Mucosa of stomach (tissue), 1 donor: ENCODE data around the gene ALOX5.
"Not testable (repeated sequence)": the region's sequence is repeated elsewhere in the genome, so short reads cannot be mapped to it uniquely, and the experiment has no call there.

Experiments
- H3K27me3 ChIP-seq: one replicate; pipeline ENCODE4 v1.7.0; 2013; ENCODE audit warnings: mild to moderate bottlenecking, low read length; ENCODE audit not compliant: control insufficient read depth, insufficient read depth
- H3K36me3 ChIP-seq: one replicate; pipeline ENCODE4 v1.7.0; 2013; ENCODE audit warnings: low read length; ENCODE audit not compliant: control insufficient read depth, insufficient read depth
- H3K4me1 ChIP-seq: one replicate; pipeline ENCODE4 v1.7.0; 2013; ENCODE audit warnings: mild to moderate bottlenecking, low read length; ENCODE audit not compliant: control insufficient read depth, insufficient read depth
- H3K4me3 ChIP-seq: one replicate; pipeline ENCODE4 v1.7.0; 2013; ENCODE audit warnings: low read length
- H3K9ac ChIP-seq: one replicate; pipeline ENCODE4 v1.7.0; 2013; ENCODE audit warnings: mild to moderate bottlenecking, low read length, moderate library complexity
- H3K9me3 ChIP-seq: one replicate; pipeline ENCODE4 v1.7.0; 2013; ENCODE audit warnings: mild to moderate bottlenecking, low read length, moderate library complexity; ENCODE audit not compliant: control insufficient read depth
- donor health status: Pancreatic carcinoma.

The ALOX5 gene

DNA sequence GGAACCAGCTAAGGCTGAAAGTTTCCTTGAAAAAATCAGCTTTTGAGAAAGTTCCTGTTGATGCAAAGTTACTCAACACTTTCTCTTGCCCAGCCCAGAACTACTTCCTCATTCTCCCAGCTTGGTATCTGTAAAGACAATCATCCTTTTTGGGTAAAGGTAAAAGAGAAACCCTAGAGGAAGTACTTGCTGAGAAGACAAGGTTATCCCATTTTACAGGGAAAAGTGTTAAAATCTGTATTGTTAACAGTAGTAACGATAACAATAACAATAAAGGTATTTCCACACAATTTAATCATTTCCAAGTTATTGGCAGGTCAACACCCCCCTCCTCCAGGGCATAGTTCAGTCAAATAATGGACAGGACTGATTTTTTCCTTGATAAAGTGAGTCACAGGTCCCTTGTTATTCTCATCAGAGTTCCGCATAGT, 2.4 kb downstream of the ALOX5 start:
- H3K27me3 ChIP-seq: peaks cover 16% of the 10 kb centered on the region
- no peak overlapping the region for H3K9ac ChIP-seq
- H3K4me3 ChIP-seq: no peak overlapping the region

DNA sequence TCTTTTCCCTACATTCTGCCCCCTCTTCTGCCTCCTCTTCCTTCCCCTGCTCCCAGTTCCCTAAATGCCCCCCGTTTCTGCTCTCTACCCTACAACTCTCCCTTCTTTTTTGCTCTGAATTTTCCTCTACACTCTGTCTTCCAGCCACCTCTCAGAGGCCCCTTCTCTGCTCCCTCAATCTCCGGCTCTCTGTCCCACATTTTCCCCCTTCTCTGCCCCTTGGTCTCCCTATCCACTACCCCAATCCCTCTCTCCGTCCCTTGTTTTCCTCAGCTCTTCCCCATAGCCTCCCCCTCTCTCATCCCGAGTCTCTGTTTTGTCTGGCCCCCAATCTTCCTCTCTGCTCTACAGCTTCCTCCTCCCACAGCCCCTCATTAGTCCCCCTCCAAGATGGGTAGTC, 3.3 kb downstream of the ALOX5 start:
- H3K27me3 ChIP-seq: peaks cover 16% of the 10 kb centered on the region
- no peaks in the 10 kb centered on the region for H3K36me3 ChIP-seq
- peaks cover 12% of the 10 kb centered on the region for H3K4me1 ChIP-seq
- H3K9ac ChIP-seq: no peak overlapping the region
- H3K9me3 ChIP-seq: no peaks in the 10 kb centered on the region
- no peak overlapping the region for H3K4me3 ChIP-seq

More for the DNA sequence above, 2.4 kb downstream of the ALOX5 start:
- Histone ChIP-seq H3K4me1 (peaks cover 12% of the 10 kb centered on the region), H3K9me3 (no peaks in the 10 kb centered on the region), H3K36me3 (no peaks in the 10 kb centered on the region)

DNA sequence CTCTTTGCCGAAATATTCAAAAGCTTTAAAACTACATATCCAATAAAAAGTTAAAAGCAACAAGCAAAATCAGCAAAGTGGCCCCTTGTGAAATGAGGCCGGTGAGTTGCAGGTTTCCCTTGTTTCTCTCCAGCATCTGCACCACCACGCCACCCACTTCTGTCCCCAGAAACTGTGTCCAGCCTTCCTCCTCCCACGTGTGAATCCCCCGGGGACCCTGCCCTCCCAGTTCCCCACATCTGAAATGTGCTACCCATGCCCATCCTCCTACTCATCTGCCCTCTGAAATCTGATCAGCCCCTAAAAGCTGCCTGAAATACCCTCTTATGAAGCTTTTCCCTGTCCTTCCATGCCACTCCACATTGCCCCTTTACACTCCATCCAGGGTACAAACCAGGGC, 3.8 kb downstream of the ALOX5 start:
- Histone ChIP-seq H3K4me1 (peaks cover 12% of the 10 kb centered on the region), H3K4me3 (no peak overlapping the region), H3K9ac (no peak overlapping the region), H3K9me3 (no peaks in the 10 kb centered on the region), H3K36me3 (no peaks in the 10 kb centered on the region), H3K27me3 (peaks cover 16% of the 10 kb centered on the region)

DNA sequence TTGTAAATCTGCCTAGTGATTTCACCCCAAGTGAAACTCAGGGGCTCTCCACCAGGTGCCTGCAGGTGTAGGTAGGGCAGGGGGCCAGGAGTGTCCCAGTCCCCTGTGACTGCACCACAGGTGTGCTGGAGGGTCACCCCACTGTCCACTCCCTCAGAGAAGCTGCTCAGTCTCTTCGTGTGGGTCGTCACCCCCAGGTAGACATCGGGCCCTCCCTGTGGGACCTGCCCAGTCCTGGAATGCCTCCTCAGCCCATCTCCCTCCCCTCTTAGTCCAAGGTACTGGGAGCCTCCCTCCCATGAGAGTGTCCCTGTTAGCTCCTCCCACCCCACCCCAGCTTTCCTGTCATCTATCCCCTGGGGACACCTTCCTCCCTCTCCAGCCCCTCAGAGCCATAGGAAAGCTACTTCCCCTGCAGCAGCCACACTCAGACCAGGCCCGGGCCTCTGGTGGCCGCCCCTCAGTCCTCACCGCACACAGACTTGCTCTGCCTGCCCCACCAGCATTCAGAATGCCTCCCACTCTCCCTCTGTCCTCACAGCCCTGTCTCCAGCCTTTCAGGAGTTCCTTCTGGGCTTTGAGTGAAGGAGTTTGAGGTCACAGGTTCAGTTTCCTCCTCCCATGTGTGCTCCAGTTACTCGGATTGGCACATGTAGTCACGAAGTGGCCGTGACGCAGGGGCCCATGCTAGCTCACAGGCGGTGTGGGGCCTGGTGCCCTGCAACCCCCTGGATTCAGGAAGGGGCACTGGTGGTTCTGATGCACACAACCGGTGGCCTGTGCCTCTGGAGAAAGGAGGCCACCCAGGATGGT, 5.1 kb downstream of the ALOX5 start:
- H3K27me3 ChIP-seq: peaks cover 8% of the 10 kb centered on the region
- H3K4me3 ChIP-seq: no peak overlapping the region
- H3K9ac ChIP-seq: no peak overlapping the region
- H3K4me1 ChIP-seq: peaks cover 8% of the 10 kb centered on the region
- H3K9me3 ChIP-seq: no peaks in the 10 kb centered on the region
- H3K36me3 ChIP-seq: no peaks in the 10 kb centered on the region

DNA sequence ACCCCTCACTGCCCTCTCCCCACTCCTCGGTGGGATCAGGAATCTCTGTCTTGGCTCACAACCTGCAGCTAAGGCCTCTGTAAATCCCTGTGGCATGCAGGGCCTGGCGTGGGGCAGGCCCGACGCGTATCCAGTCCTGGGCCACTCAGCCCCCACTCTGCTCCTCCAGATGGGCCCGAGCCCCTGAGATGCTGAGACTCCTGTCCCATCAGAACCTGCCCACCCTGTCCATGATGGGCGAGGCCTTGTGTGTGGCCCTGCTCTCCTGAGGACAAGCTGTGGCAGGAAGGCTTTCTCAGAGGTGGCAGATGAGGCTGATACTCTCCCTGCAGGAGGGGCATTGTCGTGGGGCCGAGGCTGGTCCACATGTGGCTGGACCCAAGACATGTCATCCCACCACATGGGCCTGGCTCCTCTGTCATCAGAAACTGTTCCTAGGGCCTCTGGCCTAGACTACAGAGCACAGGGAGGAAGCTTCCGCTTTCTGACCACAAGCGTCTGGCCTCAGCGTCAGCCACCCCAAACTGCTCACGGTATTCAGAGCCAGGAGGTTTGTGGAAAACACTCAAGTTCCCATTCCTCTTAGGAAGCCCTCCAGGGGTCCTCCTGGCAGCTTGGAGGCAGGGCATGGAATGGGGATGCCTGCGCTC, 6.0 kb downstream of the ALOX5 start:
- H3K4me1 ChIP-seq: peaks cover under 1% of the 10 kb centered on the region
- H3K9me3 ChIP-seq: no peaks in the 10 kb centered on the region
- H3K36me3 ChIP-seq: no peaks in the 10 kb centered on the region

DNA sequence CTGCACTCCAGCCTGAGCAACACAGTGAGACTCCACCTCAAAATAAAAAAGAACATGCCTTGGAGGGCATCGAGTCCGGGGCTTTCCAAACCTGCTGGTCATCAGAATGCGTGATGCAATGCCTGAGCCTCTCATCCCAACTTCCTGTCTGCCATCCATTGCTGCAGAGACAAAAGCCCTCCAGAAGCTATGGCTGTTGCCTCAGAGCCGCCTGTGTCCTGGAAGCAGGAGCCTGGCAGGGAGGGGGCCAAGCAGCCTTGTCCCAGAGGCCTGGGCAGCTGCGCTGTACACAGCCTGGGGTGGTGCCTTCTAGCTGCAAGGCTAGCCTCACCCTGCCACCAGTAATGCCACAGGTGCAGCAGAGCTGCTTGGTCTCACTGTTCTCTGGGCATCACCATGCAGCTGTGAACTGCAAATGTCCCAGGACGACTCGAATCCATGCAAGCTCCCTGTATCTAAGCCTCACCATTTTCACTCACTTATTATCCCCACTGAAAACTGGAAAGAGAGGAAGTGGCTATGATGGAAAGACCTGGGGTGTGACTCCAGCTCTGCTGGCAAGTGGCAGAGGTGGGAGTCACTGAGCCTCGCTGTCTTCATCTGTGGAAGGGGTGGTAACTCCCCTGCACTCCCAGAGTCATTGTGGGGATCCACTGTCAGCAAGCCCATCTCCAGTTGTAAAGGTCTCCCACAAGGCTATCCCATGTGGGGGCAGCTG, 7.0 kb downstream of the ALOX5 start:
- Histone ChIP-seq H3K4me1 (no peaks in the 10 kb centered on the region), H3K27me3 (no peaks in the 10 kb centered on the region), H3K9ac (no peak overlapping the region), H3K4me3 (no peak overlapping the region), H3K9me3 (no peaks in the 10 kb centered on the region), H3K36me3 (no peaks in the 10 kb centered on the region)

More for the DNA sequence above, 6.0 kb downstream of the ALOX5 start:
- no peak overlapping the region for H3K4me3 ChIP-seq
- no peaks in the 10 kb centered on the region for H3K27me3 ChIP-seq
- no peak overlapping the region for H3K9ac ChIP-seq

DNA sequence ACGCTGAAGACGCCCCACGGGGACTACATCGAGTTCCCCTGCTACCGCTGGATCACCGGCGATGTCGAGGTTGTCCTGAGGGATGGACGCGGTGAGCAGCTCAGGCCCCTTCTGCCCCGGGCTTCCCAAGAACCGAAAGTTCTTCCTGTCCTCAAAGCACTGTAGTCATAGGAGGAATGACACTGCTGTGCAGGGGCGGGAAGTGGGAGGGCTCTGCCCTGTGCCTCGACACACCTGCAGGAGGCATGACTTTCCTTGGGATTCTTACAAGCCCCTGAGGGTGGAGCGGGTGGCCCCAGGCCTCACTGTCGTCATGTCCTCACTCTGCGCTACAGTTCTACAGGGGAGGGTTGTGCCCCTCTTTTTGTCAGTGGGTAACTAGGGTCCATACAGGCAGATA, 8.6 kb downstream of the ALOX5 start:
- Histone ChIP-seq H3K36me3 (no peaks in the 10 kb centered on the region), H3K4me1 (no peaks in the 10 kb centered on the region), H3K27me3 (no peaks in the 10 kb centered on the region), H3K4me3 (no peak overlapping the region), H3K9ac (no peak overlapping the region), H3K9me3 (no peaks in the 10 kb centered on the region)

DNA sequence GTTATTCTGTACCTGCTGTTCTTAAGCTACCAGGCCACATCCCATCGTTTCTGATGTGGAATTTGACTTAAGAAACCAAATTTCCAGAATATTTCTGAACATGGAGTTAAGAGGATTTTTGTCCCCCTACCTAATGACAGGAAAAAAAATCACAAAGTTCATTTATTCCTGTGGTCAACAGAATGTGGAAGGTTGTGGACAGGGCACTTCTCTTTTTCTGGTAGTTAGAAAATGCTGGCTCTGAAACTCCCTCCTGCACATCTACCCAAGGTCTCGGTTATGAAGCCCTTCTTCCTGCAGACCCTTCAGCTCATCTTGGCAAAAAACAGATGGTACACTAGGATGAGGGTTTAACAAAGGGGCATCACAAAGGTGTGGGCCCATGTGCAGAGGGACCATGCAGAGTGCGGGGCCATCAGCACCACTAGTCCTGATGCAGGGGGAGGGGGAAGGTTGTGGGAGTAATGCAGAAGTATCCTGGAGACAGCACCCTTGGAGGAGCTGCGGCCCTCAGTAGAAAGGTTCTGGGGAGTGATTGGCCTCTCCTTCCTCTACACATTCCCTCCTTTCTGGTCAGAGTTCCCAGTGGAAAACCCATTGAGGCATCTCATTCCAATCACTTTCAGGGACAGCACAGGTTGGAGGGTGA, 9.8 kb downstream of the ALOX5 start:
- H3K4me3 ChIP-seq: no peak overlapping the region
- H3K9ac ChIP-seq: no peak overlapping the region
- no peaks in the 10 kb centered on the region for H3K36me3 ChIP-seq
- H3K27me3 ChIP-seq: no peaks in the 10 kb centered on the region
- no peaks in the 10 kb centered on the region for H3K9me3 ChIP-seq
- H3K4me1 ChIP-seq: no peaks in the 10 kb centered on the region

DNA sequence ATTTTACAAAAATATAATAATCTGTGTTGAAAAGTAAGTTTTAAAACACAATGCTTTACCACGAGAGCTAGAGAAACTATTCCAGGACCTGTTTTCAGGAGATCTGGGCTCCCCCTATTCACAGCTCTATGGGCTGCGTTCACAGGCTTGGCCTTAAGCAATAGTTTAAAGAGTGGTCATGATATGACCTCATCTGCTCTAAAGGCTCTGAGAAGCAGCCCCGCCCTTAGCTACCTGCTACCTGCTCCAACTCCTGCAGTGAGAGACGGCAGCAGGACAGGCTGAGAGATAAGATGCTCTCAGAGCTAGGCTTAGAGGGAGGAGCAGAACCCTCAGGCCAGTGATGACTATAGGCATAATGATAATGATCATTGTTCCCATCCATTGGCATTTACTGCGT, 12.6 kb downstream of the ALOX5 start:
- Histone ChIP-seq H3K9me3 (no peaks in the 10 kb centered on the region), H3K4me1 (no peaks in the 10 kb centered on the region), H3K4me3 (no peak overlapping the region), H3K27me3 (no peaks in the 10 kb centered on the region), H3K9ac (no peak overlapping the region), H3K36me3 (no peaks in the 10 kb centered on the region)

DNA sequence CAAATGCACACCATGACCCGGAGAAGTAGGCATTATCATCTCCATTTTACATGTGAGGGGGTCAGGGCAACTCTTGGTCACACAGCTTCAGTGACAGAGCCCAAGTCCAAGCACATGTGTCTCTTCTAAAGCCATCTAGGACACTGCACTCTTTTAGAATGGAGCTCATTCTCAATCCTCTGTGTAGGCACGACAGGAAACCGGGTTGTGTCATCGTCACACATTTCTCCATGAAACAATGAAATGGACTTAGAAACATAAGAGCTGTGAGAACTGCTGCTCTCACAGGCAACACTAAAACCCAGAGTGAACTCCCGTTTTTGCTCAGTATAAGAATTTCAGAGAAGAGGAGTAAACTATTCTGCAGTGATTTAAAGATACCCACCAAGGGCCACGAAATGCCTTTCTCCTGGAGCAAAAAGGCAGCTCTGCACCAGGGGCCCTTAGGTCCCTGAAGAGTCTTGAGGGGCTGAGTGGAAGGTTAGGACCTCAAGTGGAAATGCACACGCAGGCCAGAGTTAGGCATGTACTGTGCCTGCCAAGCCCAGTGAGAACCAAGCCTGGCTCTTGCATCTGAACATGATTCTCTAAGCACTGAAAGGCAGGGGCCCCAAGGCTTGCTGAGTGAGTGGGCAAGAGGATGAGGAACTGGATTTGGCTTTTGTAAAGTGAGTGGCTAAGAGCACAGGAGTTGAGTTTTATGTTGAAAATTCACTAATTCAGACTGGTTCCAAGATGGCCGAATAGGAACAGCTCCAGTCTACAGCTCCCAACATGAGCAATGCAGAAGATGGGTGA, 13.3 kb downstream of the ALOX5 start:
- no peaks in the 10 kb centered on the region for H3K4me1 ChIP-seq
- no peaks in the 10 kb centered on the region for H3K9me3 ChIP-seq
- no peaks in the 10 kb centered on the region for H3K36me3 ChIP-seq
- H3K4me3 ChIP-seq: no peak overlapping the region
- H3K27me3 ChIP-seq: no peaks in the 10 kb centered on the region
- no peak overlapping the region for H3K9ac ChIP-seq

DNA sequence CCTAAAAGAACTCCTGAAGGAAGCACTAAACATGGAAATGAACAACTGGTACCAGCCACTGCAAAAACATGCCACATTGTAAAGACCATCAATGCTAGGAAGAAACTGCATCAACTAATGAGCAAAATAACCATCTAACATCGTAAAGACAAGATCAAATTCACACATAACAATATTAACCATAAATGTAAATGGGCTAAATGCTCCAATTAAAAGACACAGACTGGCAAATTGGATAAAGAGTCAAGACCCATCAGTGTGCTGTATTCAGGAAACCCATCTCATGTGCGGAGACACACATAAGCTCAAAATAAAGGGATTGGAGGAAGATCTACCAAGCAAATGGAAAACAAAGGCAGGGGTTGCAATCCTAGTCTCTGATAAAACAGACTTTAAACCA, 15.7 kb downstream of the ALOX5 start:
- H3K36me3 ChIP-seq, H3K9ac ChIP-seq, H3K9me3 ChIP-seq, H3K4me3 ChIP-seq, H3K27me3 ChIP-seq, H3K4me1 ChIP-seq: not testable (repeated sequence)
